GM23338 (cell line): ENCODE results near the gene NPHP4. TPM values are rescaled to one million over a fixed set of nuclear protein-coding genes. Genes with fewer than 3 reads are reported as not detected.

Source experiments
- ATAC-seq: fragments of 200-7000 bp; cut with Tn5 transposase; 3 replicates; pipeline ENCODE4 v1.9.1; 2020
- DNase-seq: peaks from one replicate; pipeline ENCODE4 v3.0.0-alpha.2; 2015; ENCODE audit warnings: low spot score
- H2AFZ ChIP-seq: fragments of 200-600 bp; sonication (generic); 2 replicates; pipeline ENCODE4 v1.8.0; 2016; ENCODE audit warnings: antibody characterized with exemption, mild to moderate bottlenecking, moderate library complexity
- H3F3A ChIP-seq: fragments of 200-600 bp; sonication (generic); replicated peaks from 2 replicates; pipeline ENCODE4 v1.8.0; 2017; ENCODE audit warnings: antibody characterized with exemption, mixed run types, low read depth
- H3K27ac ChIP-seq: fragments of 200-600 bp; sonication (generic); 2 replicates; pipeline ENCODE4 v1.6.1; 2016; ENCODE audit warnings: low read depth
- H3K27me3 ChIP-seq: fragments of 200-600 bp; sonication (generic); 2 replicates; pipeline ENCODE4 v1.8.0; 2016; ENCODE audit warnings: mild to moderate bottlenecking, mixed run types, moderate library complexity; ENCODE audit not compliant: insufficient read depth
- H3K36me3 ChIP-seq: fragments of 200-600 bp; sonication (generic); 2 replicates; pipeline ENCODE4 v1.8.0; 2016; ENCODE audit warnings: mild to moderate bottlenecking; ENCODE audit not compliant: insufficient read depth
- H3K4me1 ChIP-seq: fragments of 200-600 bp; sonication (generic); 2 replicates; pipeline ENCODE4 v1.8.0; 2016; ENCODE audit warnings: mild to moderate bottlenecking, moderate library complexity; ENCODE audit not compliant: insufficient read depth
- H3K4me2 ChIP-seq: fragments of 200-600 bp; sonication (generic); 2 replicates; pipeline ENCODE4 v1.7.1; 2017; ENCODE audit warnings: mixed run types
- H3K4me3 ChIP-seq: fragments of 200-600 bp; sonication (generic); 2 replicates; pipeline ENCODE4 v1.6.1; 2016; ENCODE audit warnings: mixed run types
- H3K79me2 ChIP-seq: fragments of 200-600 bp; sonication (generic); replicated peaks from 2 replicates; pipeline ENCODE4 v1.8.0; 2017; ENCODE audit warnings: mild to moderate bottlenecking; ENCODE audit not compliant: insufficient read depth
- H3K9me2 ChIP-seq: fragments of 200-600 bp; sonication (generic); 2 replicates; pipeline ENCODE4 v1.8.0; 2017; ENCODE audit not compliant: insufficient read depth
- H4K20me1 ChIP-seq: fragments of 200-600 bp; sonication (generic); replicated peaks from 2 replicates; pipeline ENCODE4 v1.8.0; 2017; ENCODE audit warnings: mild to moderate bottlenecking; ENCODE audit not compliant: insufficient read depth
- H3K27ac Mint-ChIP-seq: 2 replicates; pipeline ENCODE4 v1.8.0; 2020; ENCODE audit warnings: inconsistent platforms, mild to moderate bottlenecking, moderate library complexity, mixed read lengths
- H3K27me3 Mint-ChIP-seq: 3 replicates; pipeline ENCODE4 v1.8.0; 2022; ENCODE audit warnings: low read depth, mild to moderate bottlenecking, moderate library complexity, mixed read lengths, inconsistent platforms; ENCODE audit not compliant: insufficient read depth, poor library complexity
- H3K36me3 Mint-ChIP-seq: 3 replicates; pipeline ENCODE4 v1.8.0; 2021; ENCODE audit warnings: low read depth, mild to moderate bottlenecking, inconsistent platforms, moderate library complexity, mixed read lengths
- H3K4me1 Mint-ChIP-seq: 3 replicates; pipeline ENCODE4 v1.8.0; 2020; ENCODE audit warnings: mild to moderate bottlenecking, inconsistent platforms, mixed read lengths
- H3K4me3 Mint-ChIP-seq: 3 replicates; pipeline ENCODE4 v1.8.0; 2021; ENCODE audit warnings: moderate library complexity, mild to moderate bottlenecking, inconsistent platforms, mixed read lengths
- H3K9me3 Mint-ChIP-seq: 3 replicates; pipeline ENCODE4 v1.8.0; 2020; ENCODE audit warnings: moderate library complexity, mild to moderate bottlenecking, inconsistent platforms, mixed read lengths
- CREB1 ChIP-seq: fragments of 250-450 bp; sonication (Bioruptor Pico); IDR thresholded peaks from 2 replicates; pipeline ENCODE4 v1.5.0; 2020; ENCODE audit warnings: low read depth, mild to moderate bottlenecking, moderate library complexity
- EZH2phosphoT487 ChIP-seq: fragments of 200-600 bp; sonication (generic); IDR thresholded peaks from one replicate; pipeline ENCODE4 v1.8.1; 2018; ENCODE audit warnings: antibody characterized with exemption; ENCODE audit not compliant: unreplicated experiment
- JUNB ChIP-seq: IDR thresholded peaks from one replicate; pipeline ENCODE4 v1.6.1; 2016; ENCODE audit warnings: antibody characterized with exemption; ENCODE audit not compliant: unreplicated experiment
- POLR2AphosphoS5 ChIP-seq: IDR thresholded peaks from 2 replicates; pipeline ENCODE4 v1.6.1; 2016; ENCODE audit warnings: antibody characterized with exemption, low read depth
- STAT1 ChIP-seq: IDR thresholded peaks from one replicate; pipeline ENCODE4 v1.6.1; 2016; ENCODE audit warnings: antibody characterized with exemption; ENCODE audit not compliant: unreplicated experiment
- ZNF114 ChIP-seq: fragments of 250-450 bp; sonication (Bioruptor Pico); IDR thresholded peaks from 2 replicates; pipeline ENCODE4 v1.5.0; 2020; ENCODE audit warnings: mild to moderate bottlenecking, moderate library complexity
- ZNF462 ChIP-seq: fragments of 250-450 bp; sonication (Bioruptor Pico); IDR thresholded peaks from 2 replicates; pipeline ENCODE4 v1.5.0; 2020; ENCODE audit warnings: mild to moderate bottlenecking, moderate library complexity
- polyA plus RNA-seq: library from polyadenylated mRNA; unstranded; fragments of >200 nt; fragmentation: Nextera tagmentation; extraction: Ambion mirVana; gene quantifications from 2 replicates; pipeline ENCODE4 v1.2.1, GENCODE V29; 2016
- total RNA-seq: library from RNA; depleted of rRNA; stranded (reverse); fragments of >200 nt; shearing (Covaris generic); gene quantifications from 2 replicates; pipeline ENCODE4 v1.2.3, GENCODE V29; 2014

Gene NPHP4
- total and polyA plus RNA-seq, 2 experiments from 2014 or later = 2.5 to 12.4 TPM

- no peaks in the 10 kb centered on the region for H3K9me3 Mint-ChIP-seq
- H3K27ac ChIP-seq = no peak overlapping the region
- no peaks in the 10 kb centered on the region for H3K9me2 ChIP-seq
- peak overlapping the region; percentile 5; the same call in 1 of the 2 replicates for H3K27ac Mint-ChIP-seq
- no peaks in the 10 kb centered on the region for H3F3A ChIP-seq
- no peak overlapping the region for H3K4me3 Mint-ChIP-seq
- H3K4me3 ChIP-seq = no peak overlapping the region
- peaks cover 9% of the 10 kb centered on the region; the same call in 2 of the 3 replicates for H3K36me3 Mint-ChIP-seq
- H2AFZ ChIP-seq = no peak overlapping the region
- H3K79me2 ChIP-seq = peaks cover 3% of the 10 kb centered on the region; the same call in 1 of the 2 replicates
- no peaks in the 10 kb centered on the region for H3K27me3 ChIP-seq
- H3K27me3 Mint-ChIP-seq = peaks cover 2% of the 10 kb centered on the region
- H3K36me3 ChIP-seq = no peaks in the 10 kb centered on the region
- H3K4me1 ChIP-seq = no peaks in the 10 kb centered on the region; the same call in 1 of the 2 replicates
- TF ChIP-seq CREB1 (no peak), POLR2AphosphoS5 (no peak), ZNF114 (CRISPR knock-in tag) (no peak), ZNF462 (CRISPR knock-in tag) (no peak), JUNB (no peak), STAT1 (no peak)
- H3K4me1 Mint-ChIP-seq = peaks cover 16% of the 10 kb centered on the region
- no peak overlapping the region for H3K4me2 ChIP-seq
- peaks cover 2% of the 10 kb centered on the region; the same call in 1 of the 2 replicates for H4K20me1 ChIP-seq
- ATAC-seq (no peak), DNase-seq (no peak)
Measured at GRCh38 chr1:5969168-5969567, 23.1 kb downstream of the NPHP4 start.

GRCh38 chr1:5968161-5968736, 24.0 kb downstream of the NPHP4 start:
- H3K27ac ChIP-seq = no peak overlapping the region
- H4K20me1 ChIP-seq = 0 out of 2 replicates have a peak, but pooled peaks cover 2% of the 10 kb centered on the region
- no peak for TF ChIP-seq CREB1
- no peak for TF ChIP-seq EZH2phosphoT487
- TF ChIP-seq POLR2AphosphoS5 = no peak
- no peak for TF ChIP-seq JUNB
- H3K9me2 ChIP-seq = no peaks in the 10 kb centered on the region
- no peaks in the 10 kb centered on the region for H3K27me3 ChIP-seq
- no peak overlapping the region for H3K4me3 ChIP-seq
- DNase-seq (no peak), ATAC-seq (no peak)
- H3K36me3 ChIP-seq = no peaks in the 10 kb centered on the region
- H3K4me1 Mint-ChIP-seq = peaks cover 16% of the 10 kb centered on the region
- no peak overlapping the region for H2AFZ ChIP-seq
- H3K4me2 ChIP-seq = no peak overlapping the region
- H3K27ac Mint-ChIP-seq = no peak overlapping the region
- H3K36me3 Mint-ChIP-seq = peaks cover 9% of the 10 kb centered on the region; the same call in 2 of the 3 replicates
- no peak overlapping the region for H3K4me3 Mint-ChIP-seq
- peaks cover 2% of the 10 kb centered on the region for H3K27me3 Mint-ChIP-seq
- no peaks in the 10 kb centered on the region for H3K9me3 Mint-ChIP-seq
- no peaks in the 10 kb centered on the region for H3F3A ChIP-seq
- H3K4me1 ChIP-seq = no peaks in the 10 kb centered on the region; the same call in 1 of the 2 replicates
- peaks cover 3% of the 10 kb centered on the region; the same call in 1 of the 2 replicates for H3K79me2 ChIP-seq
